ENCODE results near the gene ORM1. TPM values are rescaled to one million over a fixed set of nuclear protein-coding genes. Genes with fewer than 3 reads are reported as not detected.

The ORM1 gene
- not detected in 2 replicates for total RNA-seq

GRCh38 chr9:114322831-114323531 lies at the start of gene ORM1:
TSS of gene ORM1 (plus strand) at chr9:114323098. CDS start at chr9:114323134, 36 bp downstream.

GRCh38 chr9:114329625-114330022 lies 6.7 kb downstream of the ORM1 start, which contains the start of gene ORM2:
TSS of gene ORM2 (plus strand) at chr9:114329869. CDS start at chr9:114329905, 36 bp downstream.

Other genes with a start within 250 kb of the ORM1 start
- gene AMBP, start 244.8 kb upstream of the ORM1 start, total RNA-seq, result 0.28 and 0.46 TPM in 2 replicates
- not detected in 2 replicates for gene KIF12, start 223.8 kb upstream of the ORM1 start, total RNA-seq
- gene COL27A1, start 167.6 kb upstream of the ORM1 start, total RNA-seq, result 3.0 and 7.1 TPM in 2 replicates
- gene ORM2, start 6.8 kb downstream of the ORM1 start, total RNA-seq, result not detected in 2 replicates
- gene AKNA, start 64.9 kb downstream of the ORM1 start, total RNA-seq, result 7.1 and 8.7 TPM in 2 replicates
- gene WHRN, start 182.4 kb downstream of the ORM1 start, total RNA-seq, result 1.1 and 2.3 TPM in 2 replicates

Data from smooth muscle cell of bladder (primary cell).